ENCODE data around the gene CCDC171. TPM values are rescaled to one million over a fixed set of nuclear protein-coding genes. Genes with fewer than 3 reads are reported as not detected.

The CCDC171 gene
- total RNA-seq, 1 experiment from 2014 or later, result 2.6 TPM

GRCh38 chr9:15510789-15511575 is 41.9 kb upstream of the CCDC171 start, which contains the start of gene PSIP1:
PSIP1 (minus strand) TSS chr9:15510970; CDS start chr9:15510188, 782 bp downstream.
- peaks cover 11 to 27% of the 10 kb centered on the region in 2 experiments for H3K4me1 ChIP-seq (ENCODE audit: control insufficient read depth in 1 of 2, insufficient read depth in 2 of 2, low read length in 2 of 2)
- ATAC-seq (peak; percentile 79), DNase-seq (ENCODE audit: low read depth, low spot score) (peak; percentile 65)
- H3K27me3 ChIP-seq (ENCODE audit: insufficient read depth, low read length), result no peaks in the 10 kb centered on the region
- intact Hi-C loops (cut with micrococcal nuclease), result loop anchor here (5.0 kb wide), 1 partner anchor 41 kb away; the partner anchor contains the start of gene CCDC171
- H3K36me3 ChIP-seq (ENCODE audit: control insufficient read depth in 1 of 2, insufficient read depth in 2 of 2, low read length in 2 of 2), result peaks cover 16 to 18% of the 10 kb centered on the region in 2 experiments; a peak in 3 of 4 replicates
- H3K27ac ChIP-seq (ENCODE audit: low read depth, low read length), result peak within 1 kb of the TSS; percentile 95
- BruUV-seq (replicated peaks), result no TSS peak
- peak within 1 kb of the TSS; percentile 77 for H3K4me2 ChIP-seq (ENCODE audit: low read length)
- H3K4me3 ChIP-seq (replicated peaks in 1 of 2; ENCODE audit: low read depth in 1 of 2, low read length in 2 of 2), result peak within 1 kb of the TSS; percentile 79
- ChIA-PET CTCF (no interaction called here), RAD21 (ENCODE audit: low non-redundant PET in 1 of 2, low total read pairs in 2 of 2, uncharacterized antibody in 2 of 2, unreplicated experiment in 2 of 2) (no interaction called here), POLR2A (interaction anchor here (1.5 to 1.9 kb wide), 3 partner anchors 9 to 42 kb away, joined by 4 to 9 read pairs (median 6); partner anchors contain the start of gene CCDC171)
- H3K9ac ChIP-seq (ENCODE audit: low read length), result peak within 1 kb of the TSS; percentile 80
- no peaks in the 10 kb centered on the region for H3K9me3 ChIP-seq (ENCODE audit: control insufficient read depth in 1 of 2, insufficient read depth in 1 of 2, low read depth in 1 of 2, low read length in 2 of 2)
- H4K20me1 ChIP-seq (ENCODE audit: insufficient read depth), result no peaks in the 10 kb centered on the region
- peak within 1 kb of the TSS; percentile 87 for H2AFZ ChIP-seq (ENCODE audit: low read depth, low read length, poor library complexity, severe bottlenecking)
- no peaks in the 10 kb centered on the region for H3K9me2 ChIP-seq (ENCODE audit: insufficient read depth)
- peaks cover 45% of the 10 kb centered on the region for H3K79me2 ChIP-seq (ENCODE audit: insufficient read depth, low read length)
- TF ChIP-seq CBX3 (IDR thresholded peaks at IDR 0.05; ENCODE audit: low read depth) (no peak), EGR1 (IDR thresholded peaks at IDR 0.05; ENCODE audit: low read depth) (no peak), TCF7L2 (IDR thresholded peaks at IDR 0.05; ENCODE audit: borderline replicate concordance, extremely low read depth, insufficient read depth, insufficient read length) (peak; percentile 52), RAD21 (IDR thresholded peaks at IDR 0.05; ENCODE audit: low read depth) (no peak), ELF1 (IDR thresholded peaks at IDR 0.05; ENCODE audit: borderline replicate concordance, low read depth) (no peak), EZH2 (IDR thresholded peaks at IDR 0.05) (no peak), ZBTB33 (IDR thresholded peaks at IDR 0.05; ENCODE audit: extremely low read depth, insufficient replicate concordance, low read length) (peak; percentile 30), SRF (IDR thresholded peaks at IDR 0.05; ENCODE audit: low read depth) (no peak; the same call in 1 of the 2 replicates), ZFX (IDR thresholded peaks at IDR 0.05) (peak; percentile 16), EZH2phosphoT487 (IDR thresholded peaks at IDR 0.05; ENCODE audit: borderline replicate concordance) (no peak), ZNF274 (IDR thresholded peaks at IDR 0.05; ENCODE audit: low read depth, low read length) (no peak), JUND (IDR thresholded peaks at IDR 0.05) (peak; percentile 77), SP1 (IDR thresholded peaks at IDR 0.05; ENCODE audit: low read depth) (peak; percentile 73), POLR2A (IDR thresholded peaks at IDR 0.05; ENCODE audit: borderline replicate concordance, extremely low read depth, insufficient read depth, insufficient read length) (peak; percentile 95), YY1 (IDR thresholded peaks at IDR 0.05; ENCODE audit: extremely low read depth, insufficient replicate concordance, low read depth, low read length) (no peak), SIN3A (IDR thresholded peaks at IDR 0.05; ENCODE audit: low read depth) (peak; percentile 60; the same call in 1 of the 2 replicates), MAX (IDR thresholded peaks at IDR 0.05) (peak; percentile 70), POLR2AphosphoS5 (IDR thresholded peaks at IDR 0.05; ENCODE audit: low read depth, low read length) (peak; percentile 84)
- TF ChIP-seq, protein P1, sequence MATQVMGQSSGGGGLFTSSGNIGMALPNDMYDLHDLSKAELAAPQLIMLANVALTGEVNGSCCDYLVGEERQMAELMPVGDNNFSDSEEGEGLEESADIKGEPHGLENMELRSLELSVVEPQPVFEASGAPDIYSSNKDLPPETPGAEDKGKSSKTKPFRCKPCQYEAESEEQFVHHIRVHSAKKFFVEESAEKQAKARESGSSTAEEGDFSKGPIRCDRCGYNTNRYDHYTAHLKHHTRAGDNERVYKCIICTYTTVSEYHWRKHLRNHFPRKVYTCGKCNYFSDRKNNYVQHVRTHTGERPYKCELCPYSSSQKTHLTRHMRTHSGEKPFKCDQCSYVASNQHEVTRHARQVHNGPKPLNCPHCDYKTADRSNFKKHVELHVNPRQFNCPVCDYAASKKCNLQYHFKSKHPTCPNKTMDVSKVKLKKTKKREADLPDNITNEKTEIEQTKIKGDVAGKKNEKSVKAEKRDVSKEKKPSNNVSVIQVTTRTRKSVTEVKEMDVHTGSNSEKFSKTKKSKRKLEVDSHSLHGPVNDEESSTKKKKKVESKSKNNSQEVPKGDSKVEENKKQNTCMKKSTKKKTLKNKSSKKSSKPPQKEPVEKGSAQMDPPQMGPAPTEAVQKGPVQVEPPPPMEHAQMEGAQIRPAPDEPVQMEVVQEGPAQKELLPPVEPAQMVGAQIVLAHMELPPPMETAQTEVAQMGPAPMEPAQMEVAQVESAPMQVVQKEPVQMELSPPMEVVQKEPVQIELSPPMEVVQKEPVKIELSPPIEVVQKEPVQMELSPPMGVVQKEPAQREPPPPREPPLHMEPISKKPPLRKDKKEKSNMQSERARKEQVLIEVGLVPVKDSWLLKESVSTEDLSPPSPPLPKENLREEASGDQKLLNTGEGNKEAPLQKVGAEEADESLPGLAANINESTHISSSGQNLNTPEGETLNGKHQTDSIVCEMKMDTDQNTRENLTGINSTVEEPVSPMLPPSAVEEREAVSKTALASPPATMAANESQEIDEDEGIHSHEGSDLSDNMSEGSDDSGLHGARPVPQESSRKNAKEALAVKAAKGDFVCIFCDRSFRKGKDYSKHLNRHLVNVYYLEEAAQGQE (IDR thresholded peaks at IDR 0.05; ENCODE audit: low read depth), result no peak
